Caco-2 (cell line): ENCODE data around the gene TPRG1. TPM values are rescaled to one million over a fixed set of nuclear protein-coding genes. Genes with fewer than 3 reads are reported as not detected.

Experiments used
- BruUV-seq: library from RNA; stranded (reverse); fragments of 400-500 nt; replicated peaks from 2 replicates; lab custom pipeline; 2021; lab: Mats Ljungman, UMichigan
- CTCF ChIA-PET: fragments of 300-600 bp; sonication (Branson Sonifier 250); formaldehyde crosslinking; loops from one replicate; lab custom pipeline; 2022; ENCODE audit warnings: antibody characterized with exemption; lab: Charles Lee
- POLR2A ChIA-PET: fragments of 300-600 bp; sonication (Branson Sonifier 250); formaldehyde crosslinking; loops from one replicate; lab custom pipeline; 2022; ENCODE audit warnings: antibody characterized with exemption; lab: Charles Lee
- DNase-seq, 2 experiments: peaks; one replicate each; pipeline versions ENCODE4 v3.0.0 to v3.0.0-alpha.2; 2020 to 2022
- H3K27me3 ChIP-seq: replicated peaks from 2 replicates; pipeline ENCODE4 v1.6.0; 2011; ENCODE audit warnings: low read length; ENCODE audit not compliant: control insufficient read depth, insufficient read depth
- H3K36me3 ChIP-seq: 2 replicates; pipeline ENCODE4 v1.5.1; 2011; ENCODE audit warnings: low read length; ENCODE audit not compliant: control insufficient read depth, insufficient read depth
- H3K4me1 ChIP-seq: fragments of 250-450 bp; sonication (Bioruptor Pico); 2 replicates; pipeline ENCODE4 v1.5.1; 2020; ENCODE audit warnings: mild to moderate bottlenecking
- H3K4me3 ChIP-seq: 2 replicates; pipeline ENCODE4 v1.5.1; 2011; ENCODE audit warnings: low read depth, mild to moderate bottlenecking, control low read depth, low read length
- H3K9me3 ChIP-seq: fragments of 250-450 bp; sonication (Bioruptor Pico); 2 replicates; pipeline ENCODE4 v1.5.1; 2020; ENCODE audit warnings: mild to moderate bottlenecking, moderate library complexity
- H3K27ac Mint-ChIP-seq: one replicate; pipeline ENCODE4 v1.8.0; 2022; ENCODE audit warnings: mixed read lengths; ENCODE audit not compliant: unreplicated experiment
- H3K27me3 Mint-ChIP-seq: one replicate; pipeline ENCODE4 v1.8.0; 2022; ENCODE audit warnings: mixed read lengths; ENCODE audit not compliant: insufficient read depth, unreplicated experiment
- H3K36me3 Mint-ChIP-seq: one replicate; pipeline ENCODE4 v1.8.0; 2022; ENCODE audit warnings: mild to moderate bottlenecking, mixed read lengths; ENCODE audit not compliant: insufficient read depth, unreplicated experiment
- H3K4me1 Mint-ChIP-seq: one replicate; pipeline ENCODE4 v1.8.0; 2022; ENCODE audit warnings: low read depth, mixed read lengths; ENCODE audit not compliant: unreplicated experiment
- H3K4me3 Mint-ChIP-seq: one replicate; pipeline ENCODE4 v1.8.0; 2022; ENCODE audit warnings: mild to moderate bottlenecking, moderate library complexity, mixed read lengths; ENCODE audit not compliant: unreplicated experiment
- H3K9me3 Mint-ChIP-seq: one replicate; pipeline ENCODE4 v1.8.0; 2022; ENCODE audit warnings: mixed read lengths; ENCODE audit not compliant: unreplicated experiment
- CTCF ChIP-seq, 2 experiments: fragments of 200-600 bp in 1 of 2; IDR thresholded peaks; 1 replicate in 1 of 2; 2 replicates in 1 of 2; pipeline versions ENCODE4 v1.5.1 to v1.8.0; 2011 to 2022; ENCODE audit warnings: antibody characterized with exemption in 1 of 2, control low read depth in 1 of 2, inconsistent platforms in 1 of 2, low read depth in 1 of 2, low read length in 1 of 2, mild to moderate bottlenecking in 1 of 2, moderate library complexity in 1 of 2; ENCODE audit not compliant: insufficient read depth in 1 of 2, severe bottlenecking in 1 of 2, unreplicated experiment in 1 of 2
- intact Hi-C: fragments of 100-400 bp; cut with micrococcal nuclease; formaldehyde crosslinking; loops from one replicate; pipeline ENCODE4 v1.10.0; 2022; ENCODE audit not compliant: unreplicated experiment
- total RNA-seq: library from RNA; stranded (reverse); gene quantifications from 2 replicates; pipeline ENCODE4 v1.2.3, GENCODE V29; 2022

TPRG1 gene
- total RNA-seq, 1 experiment from 2014 or later: 1.5 TPM

GRCh38 chr3:189295089-189295488 lies 123.3 kb downstream of the TPRG1 start:
- DNase-seq: no peak
- H3K4me3 Mint-ChIP-seq: no peak overlapping the region
- no peak overlapping the region for H3K27ac Mint-ChIP-seq
- intact Hi-C loops: no loop called here
- CTCF ChIA-PET: no interaction called here
- POLR2A ChIA-PET: no interaction called here
- BruUV-seq: no TSS peak
- H3K4me1 ChIP-seq: peaks cover 5% of the 10 kb centered on the region; the same call in 1 of the 2 replicates
- H3K9me3 ChIP-seq: no peaks in the 10 kb centered on the region
- H3K27me3 ChIP-seq: no peaks in the 10 kb centered on the region
- no peaks in the 10 kb centered on the region for H3K27me3 Mint-ChIP-seq
- peaks cover 9% of the 10 kb centered on the region for H3K4me1 Mint-ChIP-seq
- no peaks in the 10 kb centered on the region for H3K9me3 Mint-ChIP-seq
- no peak overlapping the region for H3K4me3 ChIP-seq
- no peaks in the 10 kb centered on the region for H3K36me3 Mint-ChIP-seq
- no peak for TF ChIP-seq CTCF (IDR thresholded peaks at IDR 0.05; ENCODE audit: insufficient read depth in 1 of 2, low read depth in 1 of 2, low read length in 1 of 2, severe bottlenecking in 1 of 2, unreplicated experiment in 1 of 2)
- H3K36me3 ChIP-seq: no peaks in the 10 kb centered on the region

- no peak overlapping the region for H3K27ac Mint-ChIP-seq
- no peak for DNase-seq
- Histone ChIP-seq H3K27me3 (no peaks in the 10 kb centered on the region), H3K4me1 (peaks cover 5% of the 10 kb centered on the region; the same call in 1 of the 2 replicates), H3K9me3 (no peaks in the 10 kb centered on the region), H3K4me3 (no peak overlapping the region), H3K36me3 (no peaks in the 10 kb centered on the region)
- no peak for TF ChIP-seq CTCF (IDR thresholded peaks at IDR 0.05; ENCODE audit: insufficient read depth in 1 of 2, low read depth in 1 of 2, low read length in 1 of 2, severe bottlenecking in 1 of 2, unreplicated experiment in 1 of 2)
- no peak overlapping the region for H3K4me3 Mint-ChIP-seq
- no peaks in the 10 kb centered on the region for H3K36me3 Mint-ChIP-seq
- ChIA-PET CTCF (no interaction called here), POLR2A (no interaction called here)
- no TSS peak for BruUV-seq
- no peaks in the 10 kb centered on the region for H3K9me3 Mint-ChIP-seq
- intact Hi-C loops: no loop called here
- H3K27me3 Mint-ChIP-seq: no peaks in the 10 kb centered on the region
- peaks cover 9% of the 10 kb centered on the region for H3K4me1 Mint-ChIP-seq
These were observed 126.2 kb downstream of the TPRG1 start for GRCh38 chr3:189297932-189298331.

- no peaks in the 10 kb centered on the region for H3K36me3 Mint-ChIP-seq
- Histone ChIP-seq H3K36me3 (no peaks in the 10 kb centered on the region), H3K4me1 (peaks cover 10% of the 10 kb centered on the region; the same call in 1 of the 2 replicates), H3K27me3 (no peaks in the 10 kb centered on the region), H3K4me3 (no peak overlapping the region), H3K9me3 (no peaks in the 10 kb centered on the region)
- H3K9me3 Mint-ChIP-seq: no peaks in the 10 kb centered on the region
- H3K27me3 Mint-ChIP-seq: no peaks in the 10 kb centered on the region
- BruUV-seq: no TSS peak
- no peak overlapping the region for H3K4me3 Mint-ChIP-seq
- intact Hi-C loops: no loop called here
- CTCF ChIA-PET: no interaction called here
- no peak for TF ChIP-seq CTCF (IDR thresholded peaks at IDR 0.05; ENCODE audit: insufficient read depth in 1 of 2, low read depth in 1 of 2, low read length in 1 of 2, severe bottlenecking in 1 of 2, unreplicated experiment in 1 of 2)
- no peak for DNase-seq
- POLR2A ChIA-PET: no interaction called here
- H3K27ac Mint-ChIP-seq: no peak overlapping the region
- peaks cover 10% of the 10 kb centered on the region for H3K4me1 Mint-ChIP-seq
These were observed 127.0 kb downstream of the TPRG1 start for GRCh38 chr3:189298469-189299375.
